ENCODE results near the gene FBXO9.

The FBXO9 gene

GRCh38 chr6:53136000-53136609 lies 70.9 kb downstream of the FBXO9 start:
- DNase-seq (ENCODE audit: low spot score) = no peak

DNA sequence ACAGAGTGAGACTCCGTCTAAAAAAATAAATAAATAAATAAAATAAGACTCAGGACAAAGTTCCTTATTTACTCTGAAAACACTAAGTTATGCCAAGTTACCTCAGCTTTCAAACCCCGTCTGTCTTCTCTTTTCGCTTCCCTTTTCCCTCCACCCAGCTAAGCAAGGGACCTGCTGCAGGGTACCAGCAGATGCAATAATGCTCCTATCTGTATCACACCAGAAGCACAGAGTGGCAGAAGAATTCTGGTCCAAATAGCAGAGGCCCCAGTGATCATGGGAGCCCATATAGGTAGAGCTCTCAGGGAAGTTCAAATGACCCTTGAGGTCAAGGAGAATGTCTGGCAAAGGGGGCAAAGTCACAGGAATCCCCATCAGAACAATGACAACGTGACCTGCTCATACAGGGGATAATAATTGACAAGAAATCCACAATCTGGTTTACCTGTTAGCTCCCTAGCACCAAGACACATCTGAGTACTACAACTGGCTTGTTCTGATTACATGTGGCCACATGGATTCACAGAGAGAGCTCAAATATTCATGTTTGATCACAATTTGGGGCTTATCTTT lies 74.7 kb downstream of the FBXO9 start:
- DNase-seq (ENCODE audit: low spot score) = no peak

- no peak for DNase-seq (ENCODE audit: low spot score)
Measured at GRCh38 chr6:53142810-53143209, 77.6 kb downstream of the FBXO9 start.

- DNase-seq (ENCODE audit: low spot score) = no peak
Measured at GRCh38 chr6:53143710-53144109, 78.5 kb downstream of the FBXO9 start.

GRCh38 chr6:53144802-53145201 lies 79.6 kb downstream of the FBXO9 start:
- no peak for DNase-seq (ENCODE audit: low spot score)

DNA sequence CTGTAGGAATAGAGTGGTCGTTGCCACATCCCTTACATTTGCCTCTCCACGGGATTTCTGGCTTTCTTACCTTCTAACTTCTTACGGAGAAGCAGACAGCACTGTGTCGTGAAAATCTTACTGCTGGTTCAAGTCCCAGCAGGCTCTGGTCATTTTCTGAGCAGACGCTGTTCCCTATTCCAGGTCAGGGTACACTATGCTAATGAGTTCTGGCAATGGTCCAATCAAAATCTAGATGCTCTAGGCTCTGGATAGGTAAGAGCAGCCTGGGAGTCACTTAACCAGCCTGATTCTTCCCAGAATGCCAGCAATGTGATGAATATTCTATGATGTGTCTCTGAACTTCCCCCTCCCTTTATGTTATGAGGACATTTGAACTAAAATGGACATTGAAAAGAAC lies 83.5 kb downstream of the FBXO9 start, which contains the start of gene GCM1:
Gene GCM1, minus strand, starts transcription at position 158 of the 400 bp plus-strand sequence. CDS start 3,209 bp downstream, outside the sequence.
- no peak for DNase-seq (ENCODE audit: low spot score)
